Fibroblast of upper back skin (primary cell): Measurements from ENCODE around the gene EMILIN1.
"Not testable (repeated sequence)": the region's sequence is repeated elsewhere in the genome, so short reads cannot be mapped to it uniquely, and the experiment has no call there.

Experiments used
- DNase-seq: peaks from one replicate; pipeline ENCODE4 v3.0.0-alpha.2; 2013

Gene EMILIN1

GRCh38 chr2:27095745-27096651 is 17.6 kb downstream of the EMILIN1 start:
- peak; percentile 54 for DNase-seq

GRCh38 chr2:27096748-27097297 is 18.4 kb downstream of the EMILIN1 start:
- no peak for DNase-seq

DNA sequence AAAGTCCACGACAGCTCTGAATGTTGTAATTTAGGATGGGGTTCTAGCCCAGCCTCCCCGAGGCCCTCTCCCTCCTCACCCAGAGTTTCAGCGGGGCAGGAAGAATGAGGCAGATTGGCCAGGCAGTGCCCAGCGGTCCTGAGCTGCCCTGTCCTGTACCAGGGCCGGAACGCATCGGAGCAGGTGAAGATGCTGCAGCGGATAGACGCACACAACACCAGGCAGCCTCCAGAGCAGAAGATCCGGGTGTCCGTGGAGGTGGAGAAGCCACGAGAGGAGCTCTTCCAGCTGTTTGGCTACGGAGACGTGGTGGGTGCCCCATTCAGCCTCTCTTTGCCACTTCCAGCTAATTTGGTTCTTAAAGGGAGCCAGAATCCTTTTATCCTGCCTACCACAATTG is 18.9 kb downstream of the EMILIN1 start:
- DNase-seq, result no peak

DNA sequence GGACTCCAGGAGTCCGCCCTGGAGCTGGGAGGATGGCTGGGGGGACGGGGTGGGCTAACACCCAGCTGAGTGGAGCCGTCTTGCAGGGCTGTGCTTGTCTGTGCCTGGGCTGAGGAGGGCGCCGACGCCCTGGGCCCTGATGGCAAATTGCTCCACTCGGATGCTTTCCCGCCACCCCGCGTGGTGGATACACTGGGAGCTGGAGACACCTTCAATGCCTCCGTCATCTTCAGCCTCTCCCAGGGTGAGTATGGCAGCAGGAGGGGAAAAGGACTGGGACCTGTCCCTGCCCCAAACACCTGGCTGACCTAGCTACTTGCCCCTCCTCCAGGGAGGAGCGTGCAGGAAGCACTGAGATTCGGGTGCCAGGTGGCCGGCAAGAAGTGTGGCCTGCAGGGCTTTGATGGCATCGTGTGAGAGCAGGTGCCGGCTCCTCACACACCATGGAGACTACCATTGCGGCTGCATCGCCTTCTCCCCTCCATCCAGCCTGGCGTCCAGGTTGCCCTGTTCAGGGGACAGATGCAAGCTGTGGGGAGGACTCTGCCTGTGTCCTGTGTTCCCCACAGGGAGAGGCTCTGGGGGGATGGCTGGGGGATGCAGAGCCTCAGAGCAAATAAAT is 21.0 kb downstream of the EMILIN1 start:
- no peak for DNase-seq

DNA sequence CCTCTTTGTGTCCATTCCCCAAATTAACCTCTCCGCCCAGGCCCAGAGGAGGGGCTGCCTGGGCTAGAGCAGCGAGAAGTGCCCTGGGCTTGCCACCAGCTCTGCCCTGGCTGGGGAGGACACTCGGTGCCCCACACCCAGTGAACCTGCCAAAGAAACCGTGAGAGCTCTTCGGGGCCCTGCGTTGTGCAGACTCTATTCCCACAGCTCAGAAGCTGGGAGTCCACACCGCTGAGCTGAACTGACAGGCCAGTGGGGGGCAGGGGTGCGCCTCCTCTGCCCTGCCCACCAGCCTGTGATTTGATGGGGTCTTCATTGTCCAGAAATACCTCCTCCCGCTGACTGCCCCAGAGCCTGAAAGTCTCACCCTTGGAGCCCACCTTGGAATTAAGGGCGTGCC is 21.6 kb downstream of the EMILIN1 start:
- no peak for DNase-seq

DNA sequence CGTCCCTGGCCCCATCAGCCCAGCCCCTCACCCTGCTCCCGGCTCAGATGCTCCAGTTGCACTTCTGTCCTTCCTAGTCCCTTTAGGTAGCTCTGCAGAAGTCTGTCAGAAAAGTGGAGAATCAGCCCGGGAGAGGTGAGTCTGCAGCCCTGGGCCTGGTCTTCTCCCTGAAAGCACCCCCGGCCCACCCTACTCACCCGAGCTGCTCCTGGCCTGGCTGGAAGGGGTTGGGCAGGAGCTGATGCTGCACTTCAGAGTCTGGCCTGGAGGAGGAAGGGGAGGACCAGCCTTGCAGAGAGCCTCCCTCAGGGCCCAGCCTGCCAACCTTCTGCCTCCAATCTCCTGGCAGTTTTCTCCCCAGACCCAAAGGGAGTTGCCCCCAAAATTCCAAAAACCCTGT is 23.9 kb downstream of the EMILIN1 start:
- no peak for DNase-seq

DNA sequence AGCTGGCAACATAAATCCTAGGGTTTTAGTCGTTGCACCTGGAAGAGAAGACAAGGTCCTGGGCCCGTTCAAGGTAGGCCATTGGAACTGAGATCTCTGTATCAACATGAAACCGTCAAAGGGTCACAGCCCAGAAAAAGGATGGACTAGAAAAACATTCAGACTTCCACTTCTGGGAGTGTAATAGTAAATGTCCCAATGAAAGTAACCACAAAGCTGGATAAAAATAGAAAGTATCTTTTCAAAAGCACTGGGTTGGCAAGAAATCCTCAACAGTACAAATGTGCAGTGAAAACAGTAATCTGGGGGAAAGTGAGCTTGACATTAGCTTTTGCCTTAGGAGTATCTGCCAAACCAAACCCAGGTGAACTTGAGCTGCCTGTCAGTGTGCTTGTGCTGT is 27.6 kb downstream of the EMILIN1 start:
- DNase-seq, result no peak

DNA sequence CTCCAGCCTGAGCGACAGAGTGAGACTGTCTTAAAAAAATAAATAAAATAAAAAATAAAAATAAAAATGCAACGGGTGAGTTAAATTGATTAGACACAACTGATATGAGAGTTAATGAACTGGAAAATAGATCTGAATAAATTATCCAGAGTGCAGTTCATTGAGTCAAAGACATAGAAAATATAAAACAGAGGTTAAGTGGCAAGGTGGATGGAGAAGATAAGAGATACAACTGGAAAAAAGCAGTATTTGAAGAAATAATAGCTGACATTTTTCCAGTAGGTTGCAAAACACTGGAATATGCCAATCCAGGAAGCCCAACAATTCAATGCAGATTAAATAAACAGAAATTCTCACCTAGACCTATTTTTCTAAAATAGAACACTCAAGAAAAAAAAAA is 29.8 kb downstream of the EMILIN1 start:
- DNase-seq, result no peak

DNA sequence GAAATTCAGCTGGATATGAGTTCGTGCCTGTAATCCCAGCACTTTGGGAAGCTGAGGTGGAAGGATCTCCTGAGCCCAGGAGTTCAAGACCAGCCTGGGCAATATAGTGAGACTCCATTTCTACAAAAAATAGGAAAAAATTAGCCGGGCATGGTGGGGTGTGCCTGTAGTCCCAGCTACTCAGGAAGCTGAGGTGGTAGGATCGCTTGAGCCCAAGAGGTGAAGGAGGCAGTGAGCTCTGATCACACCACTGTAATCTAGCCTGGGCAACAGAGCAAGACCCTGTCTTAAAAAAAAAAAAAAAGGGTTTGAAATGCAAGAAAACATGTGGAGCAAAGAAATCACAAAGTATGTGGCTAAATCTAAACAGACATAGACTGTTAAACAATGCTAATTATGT is 30.7 kb downstream of the EMILIN1 start:
- DNase-seq, result no peak

- DNase-seq, result not testable (repeated sequence)
Measured at GRCh38 chr2:27110603-27111352, 32.4 kb downstream of the EMILIN1 start.

DNA sequence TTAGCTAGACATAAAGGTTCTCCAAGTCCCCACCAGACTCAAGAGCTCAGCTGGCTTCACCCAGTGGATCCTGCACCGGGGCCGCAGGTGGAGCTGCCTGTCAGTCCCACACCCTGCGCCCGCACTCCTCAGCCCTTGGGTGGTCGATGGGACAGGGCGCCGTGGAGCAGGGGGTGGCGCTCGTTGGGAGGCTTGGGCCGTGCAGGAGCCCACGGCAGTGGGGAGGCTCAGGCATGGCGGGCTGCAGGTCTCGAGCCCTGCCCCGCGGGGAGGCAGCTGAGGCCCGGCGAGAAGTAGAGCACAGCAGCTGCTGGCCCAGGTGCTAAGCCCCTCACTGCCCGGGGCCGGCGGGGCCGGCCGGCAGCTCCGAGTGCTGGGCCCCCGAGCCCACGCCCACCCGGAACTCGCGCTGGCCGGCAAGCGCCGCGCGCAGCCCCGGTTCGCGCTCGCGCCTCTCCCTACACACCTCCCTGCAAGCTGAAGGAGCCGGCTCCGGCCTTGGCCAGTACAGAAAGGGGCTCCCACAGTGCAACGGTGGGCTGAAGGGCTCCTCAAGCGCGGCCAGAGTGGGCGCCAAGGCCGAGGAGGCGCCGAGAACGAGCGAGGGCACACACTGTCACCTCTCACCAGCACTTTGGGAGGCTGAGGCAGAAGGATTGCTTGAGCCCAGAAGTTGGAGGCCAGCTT is 33.1 kb downstream of the EMILIN1 start:
- not testable (repeated sequence) for DNase-seq

DNA sequence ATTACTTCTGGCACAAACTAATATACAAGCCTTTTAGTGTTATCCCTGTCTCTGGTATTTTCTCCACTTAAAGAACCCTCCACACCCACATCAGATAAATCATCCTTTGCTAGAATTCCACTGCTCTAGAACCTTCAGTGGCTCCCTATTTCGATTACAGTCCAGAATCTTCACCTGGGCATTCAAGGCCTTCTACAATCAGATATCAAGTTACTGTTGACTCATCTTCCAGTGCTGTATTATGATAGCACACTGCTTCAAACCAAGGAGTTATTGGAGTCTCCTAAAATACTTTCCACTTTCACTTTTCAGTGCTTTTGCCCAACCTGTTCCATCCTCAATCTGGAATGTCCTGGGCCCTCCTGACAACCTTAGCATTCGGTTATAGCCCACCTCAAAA is 37.1 kb downstream of the EMILIN1 start:
- no peak for DNase-seq

DNA sequence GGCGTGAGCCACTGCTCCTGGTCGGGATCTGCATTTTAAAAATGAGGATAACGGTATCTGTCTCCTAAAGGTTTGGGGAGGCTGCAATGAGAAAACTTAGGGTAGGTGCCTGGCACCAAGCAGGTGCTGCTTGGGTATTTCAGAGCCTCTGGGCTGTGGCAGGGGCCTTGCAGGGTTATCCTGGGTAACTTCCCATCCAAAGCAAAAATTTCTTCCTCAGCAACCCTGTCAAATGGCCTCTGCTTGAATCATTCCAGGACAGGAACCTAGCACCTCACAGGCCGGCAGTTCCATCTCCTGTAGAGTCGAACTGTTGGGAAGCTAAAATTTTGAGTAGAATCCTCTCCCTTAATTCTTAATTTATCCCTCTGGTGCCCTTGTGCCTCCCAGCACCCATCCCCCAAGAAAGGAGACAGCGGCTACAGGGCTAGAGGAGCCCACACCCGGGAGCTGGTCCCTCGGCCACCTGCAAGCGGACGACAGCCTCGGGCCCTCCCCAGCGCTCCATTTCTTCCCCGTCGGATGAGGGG is 39.6 kb downstream of the EMILIN1 start:
- no peak for DNase-seq

DNA sequence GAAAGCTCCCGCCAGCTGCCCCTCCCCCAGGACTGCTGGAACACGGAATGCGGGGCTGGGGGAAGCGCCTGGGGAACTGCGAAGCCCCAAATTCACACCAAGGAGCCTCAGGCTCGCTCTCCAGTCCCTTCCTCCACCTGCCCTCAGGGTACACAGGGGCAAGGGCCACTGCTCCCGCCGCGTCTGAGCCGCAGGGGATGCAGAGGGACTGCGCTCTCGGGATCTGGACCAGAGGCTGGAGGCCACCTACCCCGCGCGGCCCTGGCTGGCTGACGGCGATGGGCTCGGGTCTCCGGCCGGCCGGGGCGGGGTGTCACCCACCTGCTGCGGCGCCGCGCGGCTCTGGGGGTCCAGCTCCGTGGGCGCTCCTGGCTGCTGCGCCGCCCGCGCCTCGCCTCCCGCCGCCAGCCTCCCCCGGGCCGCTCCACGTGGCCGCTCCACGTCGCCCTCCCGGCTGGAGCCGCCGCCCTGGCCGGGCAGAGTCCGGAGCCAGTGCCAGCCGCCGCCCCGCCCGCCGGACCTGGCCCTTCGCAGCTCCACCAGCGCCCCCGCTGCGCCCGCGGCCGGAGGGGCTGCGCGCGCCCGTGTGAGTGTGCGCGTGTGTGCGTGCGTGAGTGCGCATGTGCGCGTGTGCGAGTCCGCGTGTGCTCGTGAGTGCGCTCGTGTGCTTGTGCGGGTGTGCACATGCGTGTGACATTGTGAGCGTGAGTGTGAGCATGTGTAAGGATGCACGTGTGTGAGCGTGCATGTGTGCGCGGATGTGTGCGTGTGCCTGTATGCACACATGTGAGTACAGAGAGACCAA is 40.3 kb downstream of the EMILIN1 start, which contains the start of gene CGREF1:
Gene CGREF1, minus strand, starts transcription at position 604 of the 805 bp plus-strand sequence. CDS start 14,762 bp downstream, outside the sequence.
- no peak for DNase-seq

DNA sequence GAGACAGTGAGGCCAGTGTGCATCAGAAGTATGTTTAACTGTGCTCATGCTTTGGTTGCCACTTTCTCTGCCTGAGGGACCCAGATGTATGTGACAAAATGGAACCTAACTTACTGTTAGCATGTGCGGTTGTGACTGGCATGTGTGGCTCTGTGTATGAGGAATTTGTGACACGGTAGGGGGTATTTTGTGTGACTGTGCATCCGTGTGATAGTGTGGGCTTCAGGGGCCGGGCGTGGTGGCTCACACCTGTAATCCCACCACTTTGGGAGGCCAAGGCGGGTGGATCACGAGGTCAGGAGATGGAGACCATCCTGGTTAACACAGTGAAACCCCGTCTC is 40.9 kb downstream of the EMILIN1 start:
- not testable (repeated sequence) for DNase-seq

GRCh38 chr2:27121906-27122305 is 43.5 kb downstream of the EMILIN1 start:
- no peak for DNase-seq

DNA sequence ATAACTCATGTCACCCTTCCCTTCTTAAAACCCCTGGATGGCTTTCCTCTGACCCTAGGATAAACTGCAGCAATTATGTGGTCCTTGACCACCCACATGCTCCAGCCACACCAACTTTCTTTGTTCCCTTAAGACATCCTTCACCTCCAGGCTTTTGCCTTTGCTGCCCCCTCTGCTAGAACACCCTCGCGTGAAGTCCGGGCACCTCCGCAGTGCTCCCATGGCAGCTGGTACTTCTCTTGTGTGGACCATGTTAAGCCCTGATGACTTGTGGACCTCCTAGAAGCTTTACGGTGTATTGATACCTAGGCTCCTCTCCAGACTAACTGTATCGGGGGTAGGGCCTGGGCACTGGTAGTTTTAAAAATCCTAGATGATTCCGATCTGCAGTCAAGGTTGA is 44.4 kb downstream of the EMILIN1 start:
- DNase-seq, result no peak

GRCh38 chr2:27123302-27124150 is 45.1 kb downstream of the EMILIN1 start, which contains the start of gene ABHD1:
Gene ABHD1 (plus strand): TSS chr2:27123815. CDS start chr2:27123949, 134 bp downstream.
- peak; percentile 7 for DNase-seq

DNA sequence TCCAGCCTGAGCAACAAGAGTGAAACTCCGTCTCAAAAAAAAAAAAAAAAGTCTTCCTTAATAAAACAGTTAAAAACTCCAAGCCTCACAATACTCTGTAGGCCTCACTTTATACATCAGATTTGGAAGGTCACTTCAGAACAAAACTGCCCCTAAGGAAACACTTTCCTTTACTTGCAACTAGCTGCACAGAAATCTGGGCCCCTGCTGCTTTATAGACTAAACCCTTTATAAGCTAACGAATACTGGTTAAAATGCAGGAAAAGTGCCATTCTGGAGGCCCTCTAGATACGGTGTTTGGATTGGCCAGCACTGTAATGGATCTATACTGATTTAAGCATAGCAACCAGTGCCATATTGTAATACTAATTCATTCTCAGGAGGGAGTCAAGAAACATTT is 46.7 kb downstream of the EMILIN1 start:
- DNase-seq, result no peak

DNA sequence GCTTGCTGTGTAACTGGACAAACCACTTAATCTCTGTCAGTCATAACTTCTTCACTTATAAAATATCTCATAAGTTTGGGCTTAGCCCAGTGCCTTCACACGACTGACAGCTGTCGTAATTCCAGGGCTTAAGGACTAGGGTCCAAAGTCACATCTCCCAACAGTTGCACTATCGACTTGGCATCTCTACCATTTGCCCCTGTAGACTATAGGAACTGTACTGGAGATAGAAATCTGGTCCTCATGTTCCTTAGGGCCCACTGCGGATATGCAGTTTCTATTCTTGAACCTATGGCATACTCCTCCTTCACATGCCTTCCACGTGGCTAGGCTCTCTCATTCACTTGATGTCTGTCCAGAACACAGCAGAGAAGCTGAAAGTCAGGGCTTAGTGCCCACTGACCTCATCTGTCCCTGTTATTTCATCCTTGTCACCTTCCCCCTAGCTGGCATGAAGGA is 47.9 kb downstream of the EMILIN1 start:
- no peak for DNase-seq
